IPS-18c (cell line): ENCODE results near the gene CDKN2B.

ENCODE experiments used
- H3K4me3 ChIP-seq: 2 replicates; pipeline ENCODE4 v1.7.0; 2013; ENCODE audit warnings: low read depth, mild to moderate bottlenecking, low read length, moderate library complexity; ENCODE audit not compliant: insufficient read depth
- H3K9me3 ChIP-seq: one replicate; pipeline ENCODE4 v1.6.1; 2013; ENCODE audit warnings: mild to moderate bottlenecking, low read length, moderate library complexity; ENCODE audit not compliant: control insufficient read depth, insufficient read depth

CDKN2B gene

DNA sequence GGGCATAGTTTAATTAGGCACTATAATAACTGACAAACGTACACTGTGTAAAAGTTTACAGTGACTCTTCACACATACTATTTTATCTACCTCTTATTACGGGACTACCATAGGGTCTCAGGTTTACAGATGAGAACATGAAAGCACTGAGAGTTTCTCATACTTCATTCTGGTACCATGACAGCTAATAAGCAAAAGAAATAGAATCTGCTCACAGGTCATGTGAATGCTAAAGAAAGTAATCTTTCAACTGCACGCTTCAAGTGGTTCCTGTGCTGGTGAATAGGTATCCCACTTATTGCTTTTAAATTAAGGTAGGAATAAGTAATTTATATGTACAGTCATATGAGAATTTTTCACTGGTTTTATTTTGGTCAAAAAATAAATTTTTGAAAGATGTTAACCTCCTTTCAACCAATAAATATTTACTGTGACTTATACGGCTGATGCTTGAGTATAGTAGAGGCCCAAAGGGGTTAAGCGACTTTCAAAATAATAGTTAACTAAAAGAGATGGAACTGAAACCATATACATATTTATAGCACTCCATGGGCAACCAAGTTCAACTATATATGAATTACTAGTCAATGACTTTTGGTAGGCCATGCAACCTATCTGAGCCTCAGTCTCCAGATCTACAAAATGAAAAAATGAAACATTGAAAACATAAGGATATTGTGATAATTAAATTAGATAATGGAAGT is 23.0 kb downstream of the CDKN2B start:
- H3K9me3 ChIP-seq: no peaks in the 10 kb centered on the region
- H3K4me3 ChIP-seq: no peak overlapping the region

DNA sequence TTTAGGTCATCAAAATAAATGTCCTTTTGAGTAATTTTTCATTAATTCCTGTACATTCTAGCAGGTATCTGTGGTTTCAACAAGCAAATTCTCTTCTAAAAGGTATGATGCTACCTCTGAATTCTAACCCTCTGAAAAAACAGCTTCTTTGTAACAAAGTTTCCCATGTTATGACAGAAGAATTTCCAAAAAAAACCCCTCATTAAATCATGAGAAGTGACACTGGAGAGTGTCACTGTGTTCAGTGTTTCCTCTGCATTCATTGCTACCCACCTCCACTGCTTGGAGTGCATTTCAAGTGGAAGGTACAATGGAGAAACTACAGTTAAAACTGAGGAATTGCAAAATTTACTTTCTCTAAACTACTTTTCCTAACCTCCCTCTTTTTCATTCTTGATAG is 25.0 kb downstream of the CDKN2B start:
- no peaks in the 10 kb centered on the region for H3K9me3 ChIP-seq
- no peak overlapping the region for H3K4me3 ChIP-seq

- Histone ChIP-seq H3K9me3 (no peaks in the 10 kb centered on the region), H3K4me3 (no peak overlapping the region)
These were observed 25.6 kb downstream of the CDKN2B start for GRCh38 chr9:21983561-21983935.

DNA sequence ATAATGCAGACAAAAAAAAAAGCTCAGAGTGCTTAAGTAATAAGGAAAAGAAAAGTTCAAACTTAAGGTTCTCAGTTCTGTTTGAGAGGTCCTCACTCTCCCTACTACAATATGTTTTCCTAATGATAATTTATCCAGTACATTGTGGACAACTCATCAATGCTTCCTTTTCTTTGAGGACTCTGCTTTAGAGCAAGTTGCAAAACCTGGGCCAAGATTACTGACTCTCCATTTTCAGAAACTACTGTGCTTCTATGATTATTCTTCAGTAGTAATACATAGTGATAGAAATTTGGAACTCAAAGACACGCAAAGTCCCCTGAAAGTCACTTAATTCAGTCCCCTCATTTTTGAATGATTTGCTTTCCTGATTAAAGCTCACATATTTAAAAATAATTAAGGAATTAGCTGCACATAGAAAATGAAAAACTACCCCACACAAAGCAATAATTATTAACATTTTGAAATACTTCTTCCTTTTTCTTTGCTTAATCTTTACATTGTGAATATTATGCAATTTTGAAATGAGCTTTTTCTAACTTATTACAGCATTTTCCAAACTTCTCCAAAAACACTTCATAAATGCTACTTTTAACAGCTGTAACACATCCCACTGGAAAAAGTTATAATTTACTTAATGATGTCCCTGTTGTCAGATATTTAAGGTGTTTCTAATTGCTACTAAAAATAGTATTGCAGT is 26.1 kb downstream of the CDKN2B start:
- Histone ChIP-seq H3K9me3 (no peaks in the 10 kb centered on the region), H3K4me3 (no peak overlapping the region)

DNA sequence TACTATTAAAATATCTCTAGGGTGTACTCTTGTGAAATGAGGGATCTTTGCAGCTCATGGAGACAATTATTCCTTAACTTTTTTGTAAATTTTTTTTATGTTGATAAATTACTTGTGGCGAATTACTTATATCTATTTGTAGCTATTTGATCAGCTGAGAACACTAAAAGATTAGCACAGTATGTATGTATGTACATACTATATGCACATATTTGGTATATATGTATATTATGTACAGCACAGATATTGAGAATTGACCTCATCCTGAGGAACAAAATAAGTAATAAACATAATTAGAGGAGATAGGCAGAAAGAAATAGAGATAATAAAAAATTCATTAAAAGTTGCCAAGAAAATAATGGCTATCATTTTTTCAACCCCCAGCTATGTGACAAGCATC is 26.7 kb downstream of the CDKN2B start:
- Histone ChIP-seq H3K9me3 (no peaks in the 10 kb centered on the region), H3K4me3 (no peak overlapping the region)

- no peaks in the 10 kb centered on the region for H3K9me3 ChIP-seq
- H3K4me3 ChIP-seq: no peak overlapping the region
These were observed 32.7 kb downstream of the CDKN2B start for GRCh38 chr9:21976334-21976875.

DNA sequence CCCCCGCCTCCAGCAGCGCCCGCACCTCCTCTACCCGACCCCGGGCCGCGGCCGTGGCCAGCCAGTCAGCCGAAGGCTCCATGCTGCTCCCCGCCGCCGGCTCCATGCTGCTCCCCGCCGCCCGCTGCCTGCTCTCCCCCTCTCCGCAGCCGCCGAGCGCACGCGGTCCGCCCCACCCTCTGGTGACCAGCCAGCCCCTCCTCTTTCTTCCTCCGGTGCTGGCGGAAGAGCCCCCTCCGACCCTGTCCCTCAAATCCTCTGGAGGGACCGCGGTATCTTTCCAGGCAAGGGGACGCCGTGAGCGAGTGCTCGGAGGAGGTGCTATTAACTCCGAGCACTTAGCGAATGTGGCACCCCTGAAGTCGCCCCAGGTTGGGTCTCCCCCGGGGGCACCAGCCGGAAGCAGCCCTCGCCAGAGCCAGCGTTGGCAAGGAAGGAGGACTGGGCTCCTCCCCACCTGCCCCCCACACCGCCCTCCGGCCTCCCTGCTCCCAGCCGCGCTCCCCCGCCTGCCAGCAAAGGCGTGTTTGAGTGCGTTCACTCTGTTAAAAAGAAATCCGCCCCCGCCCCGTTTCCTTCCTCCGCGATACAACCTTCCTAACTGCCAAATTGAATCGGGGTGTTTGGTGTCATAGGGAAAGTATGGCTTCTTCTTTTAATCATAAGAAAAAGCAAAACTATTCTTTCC is 34.2 kb downstream of the CDKN2B start:
- H3K4me3 ChIP-seq: peak overlapping the region; percentile 52

DNA sequence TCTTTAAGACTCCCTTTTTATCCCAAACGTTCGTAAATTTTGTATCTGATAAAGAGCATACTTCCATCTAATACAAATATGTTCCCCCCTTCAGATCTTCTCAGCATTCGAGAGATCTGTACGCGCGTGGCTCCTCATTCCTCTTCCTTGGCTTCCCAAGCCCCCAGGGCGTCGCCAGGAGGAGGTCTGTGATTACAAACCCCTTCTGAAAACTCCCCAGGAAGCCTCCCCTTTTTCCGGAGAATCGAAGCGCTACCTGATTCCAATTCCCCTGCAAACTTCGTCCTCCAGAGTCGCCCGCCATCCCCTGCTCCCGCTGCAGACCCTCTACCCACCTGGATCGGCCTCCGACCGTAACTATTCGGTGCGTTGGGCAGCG is 34.8 kb downstream of the CDKN2B start:
- H3K4me3 ChIP-seq: peak overlapping the region; percentile 52

More for the DNA sequence above, 34.2 kb downstream of the CDKN2B start:
- no peaks in the 10 kb centered on the region for H3K9me3 ChIP-seq

GRCh38 chr9:21972361-21972760 is 36.7 kb downstream of the CDKN2B start:
- H3K4me3 ChIP-seq: no peak overlapping the region
- no peaks in the 10 kb centered on the region for H3K9me3 ChIP-seq

More for the DNA sequence above, 34.8 kb downstream of the CDKN2B start:
- H3K9me3 ChIP-seq: no peaks in the 10 kb centered on the region

DNA sequence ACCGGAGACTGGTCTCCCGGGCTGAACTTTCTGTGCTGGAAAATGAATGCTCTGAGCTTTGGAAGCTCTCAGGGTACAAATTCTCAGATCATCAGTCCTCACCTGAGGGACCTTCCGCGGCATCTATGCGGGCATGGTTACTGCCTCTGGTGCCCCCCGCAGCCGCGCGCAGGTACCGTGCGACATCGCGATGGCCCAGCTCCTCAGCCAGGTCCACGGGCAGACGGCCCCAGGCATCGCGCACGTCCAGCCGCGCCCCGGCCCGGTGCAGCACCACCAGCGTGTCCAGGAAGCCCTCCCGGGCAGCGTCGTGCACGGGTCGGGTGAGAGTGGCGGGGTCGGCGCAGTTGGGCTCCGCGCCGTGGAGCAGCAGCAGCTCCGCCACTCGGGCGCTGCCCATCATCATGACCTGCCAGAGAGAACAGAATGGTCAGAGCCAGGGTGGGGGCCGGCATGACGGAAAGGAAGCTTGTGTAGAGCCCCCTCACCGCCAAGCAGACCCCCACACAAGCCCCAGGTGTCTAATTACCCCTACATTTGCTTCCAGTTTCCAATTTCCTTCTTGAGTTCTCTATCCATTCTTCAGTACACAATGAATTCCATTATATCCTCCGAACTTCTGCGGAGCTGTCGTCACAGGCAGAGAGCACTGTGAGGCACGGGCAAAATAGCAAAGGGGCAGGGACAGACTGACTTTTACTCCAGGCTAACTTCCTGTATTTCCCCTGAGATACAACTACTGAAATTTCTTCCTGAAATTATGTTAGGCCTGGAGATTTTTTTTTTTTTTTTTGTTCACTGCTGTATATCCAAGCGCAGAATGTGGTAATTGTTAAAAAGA is 38.1 kb downstream of the CDKN2B start:
- no peak overlapping the region for H3K4me3 ChIP-seq
- H3K9me3 ChIP-seq: no peaks in the 10 kb centered on the region

DNA sequence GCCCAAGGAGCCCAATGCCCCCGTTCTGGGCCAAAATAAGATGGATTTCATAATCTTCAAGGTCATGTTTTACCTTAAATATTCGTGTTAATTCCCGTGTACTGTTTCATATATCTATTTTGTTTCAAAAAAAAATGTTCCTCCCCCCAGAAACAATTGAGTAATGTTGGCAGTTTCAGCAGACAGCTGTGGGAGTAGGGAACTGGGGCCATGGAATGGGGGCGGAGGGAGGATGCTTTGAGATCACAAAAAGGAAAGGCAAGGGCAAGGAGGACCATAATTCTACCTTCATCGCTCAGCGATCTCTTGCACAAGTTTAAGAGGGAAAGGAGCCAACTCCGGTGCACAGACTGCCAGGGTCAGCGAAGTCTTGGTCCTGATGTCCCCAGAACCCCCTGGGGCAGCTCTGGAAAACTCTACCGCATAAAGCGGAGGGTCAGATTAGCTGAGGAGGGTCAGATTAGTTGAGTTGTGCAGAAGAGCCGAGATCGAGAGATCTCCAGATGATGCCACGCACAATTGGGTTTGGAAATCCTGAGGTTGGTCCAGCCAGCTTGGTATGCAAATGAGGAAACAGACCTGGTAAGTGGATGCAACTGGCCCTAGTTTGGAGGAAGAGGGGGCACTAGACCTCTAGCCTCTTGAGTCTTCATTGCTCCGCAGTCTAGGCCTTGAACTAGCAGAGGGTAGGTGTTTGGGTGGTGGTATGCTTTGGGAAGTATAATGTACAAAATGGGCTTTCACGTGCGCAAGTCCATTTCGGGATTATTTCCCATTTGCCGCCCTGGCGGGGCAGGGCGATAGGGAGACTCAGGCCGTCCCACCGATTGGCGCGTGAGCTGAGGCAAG is 38.9 kb downstream of the CDKN2B start:
- Histone ChIP-seq H3K4me3 (no peak overlapping the region), H3K9me3 (no peaks in the 10 kb centered on the region)

GRCh38 chr9:21969011-21969940 is 39.8 kb downstream of the CDKN2B start:
- no peak overlapping the region for H3K4me3 ChIP-seq
- H3K9me3 ChIP-seq: no peaks in the 10 kb centered on the region

- Histone ChIP-seq H3K4me3 (no peak overlapping the region), H3K9me3 (no peaks in the 10 kb centered on the region)
These were observed 40.6 kb downstream of the CDKN2B start for GRCh38 chr9:21968331-21969010.

GRCh38 chr9:21967702-21968101 is 41.4 kb downstream of the CDKN2B start:
- Histone ChIP-seq H3K9me3 (no peaks in the 10 kb centered on the region), H3K4me3 (no peak overlapping the region)

GRCh38 chr9:21967169-21967568 is 41.9 kb downstream of the CDKN2B start:
- Histone ChIP-seq H3K4me3 (no peak overlapping the region), H3K9me3 (no peaks in the 10 kb centered on the region)
